Fibroblast of skin of left biceps (primary cell): ENCODE measurements around the gene CASS4.
A peak's percentile ranks its signal among the peaks of the same experiment; 100 is the strongest.

Experiments
- DNase-seq, 2 experiments: peaks; one replicate each; pipeline ENCODE4 v3.0.0-alpha.2; 2013; ENCODE audit warnings: low read depth in 2 of 2

CASS4 gene

GRCh38 chr20:56447227-56447626 lies 35.2 kb downstream of the CASS4 start:
- DNase-seq = no peak

- DNase-seq = no peak
Measured at GRCh38 chr20:56449459-56449858, 37.4 kb downstream of the CASS4 start.

GRCh38 chr20:56451056-56451765 lies 39.2 kb downstream of the CASS4 start:
- no peak for DNase-seq

GRCh38 chr20:56453352-56453751 lies 41.3 kb downstream of the CASS4 start:
- DNase-seq = no peak

- no peak for DNase-seq
Measured at GRCh38 chr20:56454754-56455153, 42.7 kb downstream of the CASS4 start.

GRCh38 chr20:56458206-56458821 lies 46.3 kb downstream of the CASS4 start:
- DNase-seq = no peak

GRCh38 chr20:56460459-56460858 lies 48.4 kb downstream of the CASS4 start:
- DNase-seq = no peak

- DNase-seq = no peak
Measured at GRCh38 chr20:56461576-56461975, 49.5 kb downstream of the CASS4 start.

- DNase-seq = no peak
Measured at GRCh38 chr20:56463428-56463827, 51.4 kb downstream of the CASS4 start.

GRCh38 chr20:56465997-56466396 lies 53.9 kb downstream of the CASS4 start:
- DNase-seq = no peak

GRCh38 chr20:56467968-56468315 lies 55.9 kb downstream of the CASS4 start:
- DNase-seq = peak in 1 of 2 experiments; percentile 12

- DNase-seq = peak; percentile 80 to 81
Measured at GRCh38 chr20:56468316-56469076, 56.4 kb downstream of the CASS4 start, which contains the start of gene RTF2. TSS of gene RTF2 (plus strand) at chr20:56468627. CDS start at chr20:56468698, 71 bp downstream.

GRCh38 chr20:56469077-56469449 lies 57.0 kb downstream of the CASS4 start:
- DNase-seq = no peak

- DNase-seq = no peak
Measured at GRCh38 chr20:56483970-56484369, 71.9 kb downstream of the CASS4 start.

- no peak for DNase-seq
Measured at GRCh38 chr20:56487216-56487615, 75.2 kb downstream of the CASS4 start.

- DNase-seq = no peak
Measured at GRCh38 chr20:56488566-56488965, 76.5 kb downstream of the CASS4 start.

GRCh38 chr20:56501116-56501515 lies 89.1 kb downstream of the CASS4 start:
- no peak for DNase-seq

GRCh38 chr20:56503916-56504315 lies 91.9 kb downstream of the CASS4 start:
- DNase-seq = no peak

- DNase-seq = no peak
Measured at GRCh38 chr20:56504373-56505005, 92.4 kb downstream of the CASS4 start.

- no peak for DNase-seq
Measured at GRCh38 chr20:56506103-56506502, 94.0 kb downstream of the CASS4 start.
